Suprapubic skin (tissue), 4 donors: ENCODE measurements around the gene KIF21B.

Experiments used
- CTCF ChIP-seq, 2 donors: fragments of 200-600 bp in 1 of 2; fragments of 450-650 bp in 1 of 2; sonication (generic) in 1 of 2; IDR thresholded peaks; one replicate each; pipeline ENCODE4 v1.5.1; 2016 to 2019; ENCODE audit warnings: antibody characterized with exemption in 2 of 2, mild to moderate bottlenecking in 1 of 2, moderate library complexity in 1 of 2
- EP300 ChIP-seq: sonication (generic); formaldehyde crosslinking; IDR thresholded peaks from one replicate; pipeline ENCODE4 v1.6.1; 2017; ENCODE audit warnings: antibody characterized with exemption
- POLR2A ChIP-seq, 2 donors: fragments of 450-650 bp; IDR thresholded peaks; one replicate each; pipeline ENCODE4 v1.6.1; 2017; ENCODE audit warnings: antibody characterized with exemption in 2 of 2, mild to moderate bottlenecking in 2 of 2, moderate library complexity in 2 of 2
- POLR2AphosphoS5 ChIP-seq, 3 donors: sonication (generic); formaldehyde crosslinking; IDR thresholded peaks; one replicate each; pipeline ENCODE4 v1.6.1; 2017; ENCODE audit warnings: antibody characterized with exemption in 3 of 3

- TF ChIP-seq CTCF (IDR thresholded peaks at IDR 0.05) = no peak
- TF ChIP-seq POLR2A (IDR thresholded peaks at IDR 0.05) = no peak
- no peak for TF ChIP-seq EP300
- TF ChIP-seq POLR2AphosphoS5 (IDR thresholded peaks at IDR 0.05) = no peak
Measured at GRCh38 chr1:201054091-201054543, 30.6 kb upstream of the KIF21B start.
